ENCODE results near the gene AMBN. TPM values are rescaled to one million over a fixed set of nuclear protein-coding genes. Genes with fewer than 3 reads are reported as not detected.

AMBN gene
- polyA plus RNA-seq (ENCODE audit: insufficient read length in 4 of 4): 1 to 10 TPM in 3 of 4 donors, under 1 TPM in 1; 0.87 to 2.6 (median 1.2) TPM

- DNase-seq (ENCODE audit: low read depth in 4 of 4, low spot score in 2 of 4): no peak
Observed at GRCh38 chr4:70591955-70592582, at the start of gene AMBN. Gene AMBN, plus strand, starts transcription at chr4:70592256. Its CDS starts 103 bp downstream, at chr4:70592359.

GRCh38 chr4:70544279-70544868 is 47.7 kb upstream of the AMBN start:
- DNase-seq (ENCODE audit: low read depth in 4 of 4, low spot score in 2 of 4): peak in 1 of 4 donors; percentile 11

DNA sequence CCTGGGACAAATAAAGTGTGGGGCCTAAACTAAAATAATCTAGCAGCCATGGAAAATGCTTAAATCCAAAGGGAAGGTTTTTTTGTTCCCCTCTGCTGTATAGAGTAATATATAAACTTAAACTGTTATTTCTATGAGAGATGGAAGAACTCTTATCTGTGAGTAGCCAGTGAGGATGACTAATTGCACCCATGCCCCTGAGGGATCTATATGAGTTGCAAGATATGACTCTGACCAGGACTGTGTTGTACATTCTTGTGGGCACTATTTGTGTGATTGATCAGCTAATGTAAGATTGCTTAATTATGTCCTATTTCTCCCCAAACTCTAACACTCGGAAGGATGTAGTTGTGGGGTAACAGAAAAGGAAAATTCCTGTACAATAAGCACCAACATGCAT is 35.2 kb upstream of the AMBN start:
- DNase-seq (ENCODE audit: low read depth in 4 of 4, low spot score in 2 of 4): no peak

GRCh38 chr4:70559211-70559830 is 32.7 kb upstream of the AMBN start:
- peak in 3 of 4 donors; percentile 27 to 65 (median 28) for DNase-seq (ENCODE audit: low read depth in 4 of 4, low spot score in 2 of 4)

GRCh38 chr4:70559924-70560323 is 32.1 kb upstream of the AMBN start:
- no peak for DNase-seq (ENCODE audit: low read depth in 4 of 4, low spot score in 2 of 4)

DNA sequence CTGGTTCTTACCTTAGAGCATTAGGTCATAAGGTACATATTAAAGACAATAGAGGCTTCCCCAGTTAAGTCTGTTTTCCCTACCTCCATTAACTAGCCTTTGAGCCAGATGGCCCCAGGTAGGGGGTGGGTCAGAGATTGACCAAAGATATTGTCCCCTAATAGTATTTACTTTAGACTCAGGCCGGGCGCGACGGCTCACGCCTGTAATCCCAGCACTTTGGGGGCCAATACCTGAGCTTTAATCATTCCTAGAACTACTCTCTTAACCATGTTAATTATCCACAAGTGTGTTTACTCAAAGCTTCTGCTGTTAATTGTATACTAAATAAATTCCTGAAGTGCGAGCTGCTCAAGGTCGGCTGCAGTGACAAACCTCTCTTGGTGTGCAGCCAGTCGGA is 28.0 kb upstream of the AMBN start:
- DNase-seq (ENCODE audit: low read depth in 4 of 4, low spot score in 2 of 4): no peak

- no peak for DNase-seq (ENCODE audit: low read depth in 4 of 4, low spot score in 2 of 4)
Observed at GRCh38 chr4:70570796-70571195, 21.3 kb upstream of the AMBN start.

GRCh38 chr4:70571772-70572171 is 20.3 kb upstream of the AMBN start:
- peak in 1 of 4 donors; percentile 19 for DNase-seq (ENCODE audit: low read depth in 4 of 4, low spot score in 2 of 4)

DNA sequence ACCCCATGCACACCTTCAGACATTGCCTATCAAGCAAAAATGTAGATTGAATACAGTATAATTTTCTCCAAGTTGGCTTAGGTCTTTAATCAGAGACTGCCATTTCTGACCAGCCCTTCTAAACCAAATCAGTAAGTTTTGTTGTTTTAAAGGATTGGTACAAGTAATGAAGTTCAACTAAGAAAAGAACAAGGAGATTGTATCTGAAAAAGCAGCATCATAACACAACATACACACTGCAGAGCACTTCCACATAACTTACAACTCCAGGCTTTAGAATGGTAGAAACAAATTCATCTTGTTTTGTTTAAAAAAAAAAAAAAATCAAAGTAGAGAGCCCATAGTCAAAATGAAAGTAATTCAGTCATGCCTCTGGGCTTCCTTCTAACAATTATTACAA is 16.1 kb upstream of the AMBN start:
- no peak for DNase-seq (ENCODE audit: low read depth in 4 of 4, low spot score in 2 of 4)

DNA sequence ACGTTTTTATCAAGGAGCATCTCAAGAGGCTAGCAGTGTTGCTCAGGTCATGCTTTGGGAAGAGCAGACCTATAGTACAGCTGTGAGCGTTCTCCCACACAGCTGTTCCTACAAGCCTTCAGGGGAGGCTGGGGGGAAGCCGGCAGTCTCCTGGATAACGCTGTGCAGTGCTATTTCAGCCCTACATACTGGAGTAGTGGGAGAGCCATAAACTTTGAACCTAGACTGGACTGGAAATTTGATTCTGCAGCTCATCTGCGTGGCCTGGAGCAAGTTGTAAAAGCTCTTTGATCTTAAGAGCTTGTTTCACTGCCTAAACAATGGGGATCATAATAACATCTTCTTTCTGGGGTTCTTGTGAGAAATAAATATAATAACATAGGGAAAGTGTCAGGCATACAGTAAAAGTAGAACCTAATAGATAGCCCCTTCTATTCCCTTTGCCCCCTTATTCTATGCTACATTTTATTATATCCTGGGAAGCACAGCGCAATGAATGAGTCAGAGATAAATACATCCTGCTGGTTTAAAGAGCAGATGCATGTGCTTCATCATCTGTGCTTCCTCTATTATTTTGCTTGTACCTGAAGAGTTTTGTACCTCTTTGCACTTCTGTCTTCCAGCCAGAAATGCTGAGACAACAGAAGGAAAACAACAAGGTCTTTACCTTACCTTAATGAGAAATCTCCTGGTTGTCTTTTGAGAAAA is 14.7 kb upstream of the AMBN start:
- no peak for DNase-seq (ENCODE audit: low read depth in 4 of 4, low spot score in 2 of 4)

DNA sequence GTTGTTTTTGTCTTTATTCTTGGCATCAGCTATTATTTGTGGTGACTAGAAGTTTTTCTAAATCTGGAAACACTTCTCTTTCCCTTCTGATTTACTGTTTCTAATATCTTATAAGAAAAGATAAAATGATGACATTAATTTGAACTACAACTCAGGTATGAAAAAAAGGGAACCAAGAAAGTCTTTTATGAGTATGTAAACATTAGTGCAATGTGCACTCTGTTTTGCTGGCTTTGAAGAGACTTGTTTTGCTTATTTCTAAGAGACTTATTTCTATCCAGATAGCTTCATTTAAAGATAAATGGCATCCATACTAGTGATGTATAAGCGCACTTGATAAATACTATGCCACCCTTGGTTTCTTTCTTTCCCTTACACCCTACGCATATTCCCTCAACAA is 10.1 kb upstream of the AMBN start:
- no peak for DNase-seq (ENCODE audit: low read depth in 4 of 4, low spot score in 2 of 4)

GRCh38 chr4:70583952-70584834 is 7.9 kb upstream of the AMBN start:
- DNase-seq (ENCODE audit: low read depth in 4 of 4, low spot score in 2 of 4): no peak

GRCh38 chr4:70586841-70587240 is 5.2 kb upstream of the AMBN start:
- no peak for DNase-seq (ENCODE audit: low read depth in 4 of 4, low spot score in 2 of 4)

DNA sequence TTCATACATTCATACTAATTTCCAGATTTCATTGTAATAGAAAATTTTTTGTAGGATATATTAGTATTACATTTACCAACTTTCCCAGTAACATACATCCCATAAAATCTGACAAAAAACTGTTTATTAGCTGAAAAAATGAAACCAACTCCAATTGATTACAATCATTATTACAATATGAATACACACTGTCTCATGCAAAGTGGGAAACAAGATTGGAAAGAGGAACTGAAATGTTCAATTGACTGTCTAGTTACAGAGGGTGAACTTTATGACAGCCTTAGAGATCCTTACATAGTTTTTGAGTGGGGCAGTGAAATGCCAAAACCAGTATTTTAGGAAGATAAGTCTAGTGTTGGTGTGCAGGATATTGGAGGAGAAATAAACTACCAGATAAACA is 2.3 kb upstream of the AMBN start:
- DNase-seq (ENCODE audit: low read depth in 4 of 4, low spot score in 2 of 4): no peak

DNA sequence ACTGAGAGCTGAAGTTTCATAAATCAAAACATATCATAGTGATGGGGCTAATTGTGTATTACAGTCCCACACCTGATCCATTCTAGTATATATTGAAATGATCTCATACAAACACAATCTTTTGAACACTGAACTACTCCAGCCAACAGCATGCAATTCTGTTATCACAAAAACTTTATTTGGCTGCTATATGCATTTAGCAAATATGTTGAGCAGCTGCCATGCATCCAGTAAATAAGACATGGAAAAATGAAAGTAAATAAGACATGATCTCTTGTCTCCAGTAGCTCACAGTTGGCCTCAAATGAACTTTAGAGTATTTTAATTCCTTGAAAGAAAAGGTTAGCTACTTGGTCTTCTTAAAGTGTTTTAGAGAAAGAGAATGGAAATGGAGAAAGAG is 2.1 kb downstream of the AMBN start:
- DNase-seq (ENCODE audit: low read depth in 4 of 4, low spot score in 2 of 4): no peak

DNA sequence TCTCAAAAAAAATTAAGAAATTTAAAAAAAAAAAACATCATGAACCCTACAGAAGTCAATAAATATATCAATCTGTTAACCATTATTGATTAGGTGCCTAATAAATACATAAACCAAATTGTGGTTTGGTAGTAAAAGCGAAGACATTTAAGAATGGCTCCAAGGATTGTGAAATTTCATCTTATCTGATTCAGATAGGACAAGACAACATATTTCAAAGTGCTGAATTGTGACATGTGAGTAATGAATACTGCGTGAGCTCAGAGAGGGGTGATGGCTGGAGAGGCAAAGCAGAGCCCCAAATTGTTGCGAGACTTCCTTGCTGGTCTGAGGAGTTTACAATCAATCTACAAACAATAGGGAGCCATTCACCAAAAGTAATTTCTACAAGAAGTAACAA is 8.2 kb downstream of the AMBN start:
- DNase-seq (ENCODE audit: low read depth in 4 of 4, low spot score in 2 of 4): no peak

- DNase-seq (ENCODE audit: low read depth in 4 of 4, low spot score in 2 of 4): no peak
Observed at GRCh38 chr4:70600977-70601376, 8.9 kb downstream of the AMBN start.

DNA sequence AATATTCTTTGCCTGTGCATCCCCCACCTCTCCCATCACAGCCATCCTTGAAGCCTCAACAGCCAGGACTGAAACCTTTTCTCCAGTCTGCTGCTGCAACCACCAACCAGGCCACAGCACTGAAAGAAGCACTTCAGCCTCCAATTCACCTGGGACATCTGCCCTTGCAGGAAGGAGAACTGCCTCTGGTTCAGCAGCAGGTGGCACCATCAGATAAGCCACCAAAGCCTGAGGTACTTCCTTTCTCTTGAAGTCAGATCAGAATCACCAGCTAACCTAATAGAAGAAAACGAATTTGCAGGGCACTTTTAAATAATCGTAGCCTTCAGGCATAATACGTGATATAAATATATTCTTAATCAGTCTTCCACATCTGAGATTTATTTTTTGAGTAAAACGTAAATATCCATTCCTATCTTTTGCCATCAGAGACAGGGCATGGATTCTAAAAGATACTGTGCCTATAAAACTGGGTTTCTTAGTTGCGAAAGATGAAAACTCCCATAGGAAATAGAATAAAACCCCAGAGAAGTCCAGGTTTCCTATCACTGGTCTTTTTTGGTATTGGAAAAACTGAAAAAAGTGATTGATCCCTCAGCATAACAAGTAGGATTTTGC is 9.5 kb downstream of the AMBN start:
- no peak for DNase-seq (ENCODE audit: low read depth in 4 of 4, low spot score in 2 of 4)

DNA sequence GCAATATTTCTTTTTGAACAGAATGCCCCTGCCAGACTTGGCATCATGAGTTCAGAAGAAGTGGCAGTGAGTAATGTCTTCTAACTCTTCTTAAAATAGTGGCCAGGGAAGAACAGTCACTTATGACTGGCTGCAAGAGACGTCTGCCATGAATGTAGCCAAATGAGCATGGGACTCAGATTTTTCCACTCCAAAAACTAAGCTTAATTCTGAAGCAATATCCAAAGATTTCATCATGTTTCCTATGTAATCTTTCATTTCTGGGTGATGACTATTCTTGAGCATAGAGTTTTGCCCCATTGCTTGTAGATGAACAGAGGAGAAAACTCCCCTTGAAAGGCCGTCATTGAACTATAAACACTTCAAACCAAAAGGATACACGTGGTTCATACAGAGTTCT is 11.8 kb downstream of the AMBN start:
- no peak for DNase-seq (ENCODE audit: low read depth in 4 of 4, low spot score in 2 of 4)

DNA sequence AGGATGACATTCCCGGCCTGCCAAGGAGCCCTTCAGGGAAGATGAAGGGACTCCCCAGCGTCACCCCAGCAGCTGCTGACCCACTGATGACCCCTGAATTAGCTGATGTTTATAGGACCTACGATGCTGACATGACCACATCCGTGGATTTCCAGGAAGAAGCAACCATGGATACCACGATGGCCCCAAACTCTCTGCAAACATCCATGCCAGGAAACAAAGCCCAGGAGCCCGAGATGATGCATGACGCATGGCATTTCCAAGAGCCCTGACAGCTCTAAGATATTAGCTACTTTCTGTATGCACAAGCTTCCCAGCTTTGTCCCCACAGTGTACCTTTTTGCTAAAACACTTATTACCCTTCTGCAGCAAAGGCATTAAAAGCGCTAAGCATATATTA is 14.4 kb downstream of the AMBN start:
- no peak for DNase-seq (ENCODE audit: low read depth in 4 of 4, low spot score in 2 of 4)
